ENCODE data around the gene SCAMP1.

DNA sequence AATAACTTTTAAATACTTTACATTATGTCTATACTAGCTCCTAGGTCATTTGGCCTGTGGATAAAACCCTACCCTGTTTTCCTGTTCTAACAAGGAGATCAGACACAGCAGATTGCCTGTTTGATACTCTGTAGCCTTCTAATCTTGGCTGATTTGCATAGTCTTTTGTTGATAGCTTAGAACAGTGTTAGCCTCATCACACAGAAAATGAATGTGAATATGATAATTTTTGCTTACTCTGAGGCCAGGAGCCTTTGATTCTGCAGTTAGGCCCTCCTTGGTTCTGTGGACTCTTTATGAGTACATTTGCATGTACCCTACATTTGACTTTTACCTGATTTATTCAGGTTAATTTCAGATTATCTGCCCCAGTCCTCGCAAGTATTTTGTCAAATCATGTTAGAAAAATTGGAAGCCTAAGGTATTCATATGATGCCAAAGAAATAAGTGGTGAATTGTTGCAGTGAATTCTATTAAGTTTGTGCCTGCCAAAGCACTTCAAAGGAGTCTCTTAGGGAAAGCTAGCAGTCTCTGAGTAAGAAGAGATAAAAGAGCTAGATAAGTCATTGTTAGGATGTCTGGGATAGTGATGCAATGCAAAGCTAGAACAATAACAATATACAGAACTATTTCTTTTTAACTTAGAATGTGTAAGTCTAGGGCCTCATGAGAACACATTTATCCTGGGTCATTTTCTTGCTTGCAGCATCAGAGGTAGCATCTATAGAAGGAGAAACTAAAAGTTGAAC lies 56.4 kb downstream of the SCAMP1 start:
- TF ChIP-seq, protein P1, sequence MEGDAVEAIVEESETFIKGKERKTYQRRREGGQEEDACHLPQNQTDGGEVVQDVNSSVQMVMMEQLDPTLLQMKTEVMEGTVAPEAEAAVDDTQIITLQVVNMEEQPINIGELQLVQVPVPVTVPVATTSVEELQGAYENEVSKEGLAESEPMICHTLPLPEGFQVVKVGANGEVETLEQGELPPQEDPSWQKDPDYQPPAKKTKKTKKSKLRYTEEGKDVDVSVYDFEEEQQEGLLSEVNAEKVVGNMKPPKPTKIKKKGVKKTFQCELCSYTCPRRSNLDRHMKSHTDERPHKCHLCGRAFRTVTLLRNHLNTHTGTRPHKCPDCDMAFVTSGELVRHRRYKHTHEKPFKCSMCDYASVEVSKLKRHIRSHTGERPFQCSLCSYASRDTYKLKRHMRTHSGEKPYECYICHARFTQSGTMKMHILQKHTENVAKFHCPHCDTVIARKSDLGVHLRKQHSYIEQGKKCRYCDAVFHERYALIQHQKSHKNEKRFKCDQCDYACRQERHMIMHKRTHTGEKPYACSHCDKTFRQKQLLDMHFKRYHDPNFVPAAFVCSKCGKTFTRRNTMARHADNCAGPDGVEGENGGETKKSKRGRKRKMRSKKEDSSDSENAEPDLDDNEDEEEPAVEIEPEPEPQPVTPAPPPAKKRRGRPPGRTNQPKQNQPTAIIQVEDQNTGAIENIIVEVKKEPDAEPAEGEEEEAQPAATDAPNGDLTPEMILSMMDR (IDR thresholded peaks at IDR 0.05), result no peak
- TF ChIP-seq POLR2A (IDR thresholded peaks at IDR 0.05), result no peak

Data from lower leg skin (tissue), 3 donors.